ENCODE measurements around the gene AHDC1.

Gene AHDC1

DNA sequence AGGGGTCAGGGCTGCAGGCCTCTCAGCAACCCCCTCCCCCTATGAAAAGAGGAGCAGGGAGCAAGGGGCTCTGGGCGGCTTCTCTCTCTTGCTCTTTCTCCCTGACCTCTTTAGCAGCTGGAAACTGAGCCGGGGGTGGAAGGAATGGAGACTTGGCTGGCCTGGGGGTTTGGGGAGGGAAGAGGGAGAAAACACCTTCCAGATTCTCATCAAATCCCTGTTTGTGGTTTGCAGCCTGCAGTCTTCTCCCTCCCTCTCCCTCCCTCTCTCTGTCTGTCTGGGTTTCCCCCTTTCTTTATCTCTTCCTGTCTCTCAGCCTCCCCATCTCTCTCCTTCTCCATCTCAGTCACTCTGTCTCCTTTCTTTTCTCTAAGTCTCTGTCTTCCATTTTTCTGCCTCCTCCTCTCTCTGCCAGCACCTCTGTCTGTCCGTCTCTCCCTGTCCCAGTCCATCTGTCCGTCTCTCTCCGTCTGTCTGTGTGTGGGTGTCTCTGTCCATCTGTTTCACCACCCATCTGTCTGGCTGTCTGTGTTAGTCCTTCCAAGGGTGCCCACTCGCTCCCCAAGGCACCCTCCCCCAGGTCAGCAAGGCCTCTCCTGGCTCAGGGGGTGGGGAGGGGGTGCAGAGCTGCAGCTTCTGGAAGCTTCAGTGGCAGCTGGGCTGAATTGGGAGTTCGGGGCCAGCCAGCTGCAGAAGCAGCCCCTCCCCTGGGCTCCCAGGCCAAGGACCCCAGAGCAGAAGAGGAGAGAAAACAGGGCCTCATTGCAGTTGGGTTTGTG lies 6.2 kb downstream of the AHDC1 start:
- Histone ChIP-seq H3K27ac (no peak overlapping the region), H3K4me3 (ENCODE audit: low read depth in 1 of 2, low read length in 1 of 2) (no peak overlapping the region), H3K36me3 (no peaks in the 10 kb centered on the region), H3K27me3 (peaks cover 40% of the 10 kb centered on the region), H3K4me1 (ENCODE audit: control insufficient read depth in 1 of 2, insufficient read depth in 1 of 2, low read depth in 1 of 2, low read length in 1 of 2) (peaks cover 6 to 9% of the 10 kb centered on the region in 2 experiments), H3K9me3 (no peaks in the 10 kb centered on the region)
- TF ChIP-seq, protein P1, sequence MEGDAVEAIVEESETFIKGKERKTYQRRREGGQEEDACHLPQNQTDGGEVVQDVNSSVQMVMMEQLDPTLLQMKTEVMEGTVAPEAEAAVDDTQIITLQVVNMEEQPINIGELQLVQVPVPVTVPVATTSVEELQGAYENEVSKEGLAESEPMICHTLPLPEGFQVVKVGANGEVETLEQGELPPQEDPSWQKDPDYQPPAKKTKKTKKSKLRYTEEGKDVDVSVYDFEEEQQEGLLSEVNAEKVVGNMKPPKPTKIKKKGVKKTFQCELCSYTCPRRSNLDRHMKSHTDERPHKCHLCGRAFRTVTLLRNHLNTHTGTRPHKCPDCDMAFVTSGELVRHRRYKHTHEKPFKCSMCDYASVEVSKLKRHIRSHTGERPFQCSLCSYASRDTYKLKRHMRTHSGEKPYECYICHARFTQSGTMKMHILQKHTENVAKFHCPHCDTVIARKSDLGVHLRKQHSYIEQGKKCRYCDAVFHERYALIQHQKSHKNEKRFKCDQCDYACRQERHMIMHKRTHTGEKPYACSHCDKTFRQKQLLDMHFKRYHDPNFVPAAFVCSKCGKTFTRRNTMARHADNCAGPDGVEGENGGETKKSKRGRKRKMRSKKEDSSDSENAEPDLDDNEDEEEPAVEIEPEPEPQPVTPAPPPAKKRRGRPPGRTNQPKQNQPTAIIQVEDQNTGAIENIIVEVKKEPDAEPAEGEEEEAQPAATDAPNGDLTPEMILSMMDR (IDR thresholded peaks at IDR 0.05): no peak

DNA sequence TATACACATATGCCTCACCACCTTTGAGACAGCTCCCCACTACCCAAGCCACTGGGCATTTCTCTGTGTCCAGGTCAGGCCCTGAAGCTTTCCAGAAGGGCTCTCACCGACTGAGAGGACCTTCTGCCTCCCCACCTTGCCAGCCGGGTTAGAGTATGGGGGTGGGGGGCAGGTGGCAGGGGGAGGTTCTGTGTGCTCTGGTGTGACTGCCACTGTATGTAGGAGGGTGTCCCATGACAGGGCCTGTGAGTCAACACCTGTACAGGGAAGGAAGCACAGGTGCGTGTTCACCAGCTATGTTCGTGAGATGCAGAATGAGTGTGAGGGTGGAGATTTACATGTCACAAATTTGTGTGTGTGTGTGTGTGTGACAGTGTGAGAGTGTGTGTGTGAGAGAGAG lies 7.0 kb downstream of the AHDC1 start:
- H3K4me3 ChIP-seq (ENCODE audit: low read depth in 1 of 2, low read length in 1 of 2): no peak overlapping the region
- H3K27ac ChIP-seq: no peak overlapping the region
- peaks cover 0 to 2% of the 10 kb centered on the region in 2 experiments for H3K4me1 ChIP-seq (ENCODE audit: control insufficient read depth in 1 of 2, insufficient read depth in 1 of 2, low read depth in 1 of 2, low read length in 1 of 2)
- H3K36me3 ChIP-seq: no peaks in the 10 kb centered on the region
- peaks cover 33% of the 10 kb centered on the region for H3K27me3 ChIP-seq
- H3K9me3 ChIP-seq: no peaks in the 10 kb centered on the region
- TF ChIP-seq, protein P1 (IDR thresholded peaks at IDR 0.05): no peak

DNA sequence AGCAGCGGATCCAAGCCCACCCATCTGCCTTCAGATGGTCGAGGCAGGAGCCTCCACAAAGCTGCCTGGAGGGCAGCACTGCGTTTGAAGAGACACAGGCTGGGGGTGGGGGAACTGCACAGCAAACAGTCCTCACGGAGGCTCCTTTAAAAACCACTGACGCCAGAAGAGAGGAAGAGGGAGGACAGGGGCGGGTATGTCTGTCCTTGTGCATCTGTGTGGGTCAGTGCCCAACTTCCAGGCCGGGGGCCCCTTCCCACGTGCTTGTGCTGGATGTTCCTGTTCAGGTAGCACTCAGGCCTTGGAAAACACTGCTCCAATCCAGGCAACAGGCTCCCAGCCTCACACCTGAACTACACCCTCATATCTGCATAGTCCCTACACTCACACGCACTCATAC lies 7.7 kb downstream of the AHDC1 start:
- Histone ChIP-seq H3K27ac (no peak overlapping the region), H3K9me3 (no peaks in the 10 kb centered on the region), H3K4me3 (ENCODE audit: low read depth in 1 of 2, low read length in 1 of 2) (no peak overlapping the region)

DNA sequence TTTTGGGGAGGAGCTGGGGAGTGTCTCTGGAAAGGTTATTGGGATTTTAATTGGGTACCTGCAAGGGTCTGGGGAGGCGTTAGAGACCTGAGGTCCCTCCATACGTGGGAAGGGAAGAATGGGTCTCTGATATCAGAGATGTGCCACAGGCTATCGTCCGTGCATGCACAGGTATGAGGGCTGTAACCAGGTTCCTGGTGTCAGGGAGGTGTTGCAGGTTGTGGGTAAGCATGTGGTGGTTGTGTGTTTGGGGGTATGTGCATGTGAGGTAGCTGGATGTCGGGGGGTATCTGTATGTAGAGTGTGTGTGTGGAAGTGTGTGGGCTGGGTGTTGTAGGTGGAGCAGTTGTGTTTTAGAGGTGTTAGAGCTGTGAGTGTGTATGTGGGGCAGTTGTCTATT lies 8.3 kb downstream of the AHDC1 start:
- H3K9me3 ChIP-seq: no peaks in the 10 kb centered on the region
- peaks cover 19% of the 10 kb centered on the region for H3K27me3 ChIP-seq
- no peak overlapping the region for H3K27ac ChIP-seq
- H3K4me3 ChIP-seq (ENCODE audit: low read depth in 1 of 2, low read length in 1 of 2): no peak overlapping the region
- TF ChIP-seq, protein P1 (IDR thresholded peaks at IDR 0.05): no peak
- no peaks in the 10 kb centered on the region for H3K4me1 ChIP-seq (ENCODE audit: control insufficient read depth in 1 of 2, insufficient read depth in 1 of 2, low read depth in 1 of 2, low read length in 1 of 2)
- no peaks in the 10 kb centered on the region for H3K36me3 ChIP-seq

More for the DNA sequence above, 7.7 kb downstream of the AHDC1 start:
- Histone ChIP-seq H3K4me1 (ENCODE audit: control insufficient read depth in 1 of 2, insufficient read depth in 1 of 2, low read depth in 1 of 2, low read length in 1 of 2) (no peaks in the 10 kb centered on the region), H3K27me3 (peaks cover 25% of the 10 kb centered on the region), H3K36me3 (no peaks in the 10 kb centered on the region)
- TF ChIP-seq, protein P1 (IDR thresholded peaks at IDR 0.05): no peak

DNA sequence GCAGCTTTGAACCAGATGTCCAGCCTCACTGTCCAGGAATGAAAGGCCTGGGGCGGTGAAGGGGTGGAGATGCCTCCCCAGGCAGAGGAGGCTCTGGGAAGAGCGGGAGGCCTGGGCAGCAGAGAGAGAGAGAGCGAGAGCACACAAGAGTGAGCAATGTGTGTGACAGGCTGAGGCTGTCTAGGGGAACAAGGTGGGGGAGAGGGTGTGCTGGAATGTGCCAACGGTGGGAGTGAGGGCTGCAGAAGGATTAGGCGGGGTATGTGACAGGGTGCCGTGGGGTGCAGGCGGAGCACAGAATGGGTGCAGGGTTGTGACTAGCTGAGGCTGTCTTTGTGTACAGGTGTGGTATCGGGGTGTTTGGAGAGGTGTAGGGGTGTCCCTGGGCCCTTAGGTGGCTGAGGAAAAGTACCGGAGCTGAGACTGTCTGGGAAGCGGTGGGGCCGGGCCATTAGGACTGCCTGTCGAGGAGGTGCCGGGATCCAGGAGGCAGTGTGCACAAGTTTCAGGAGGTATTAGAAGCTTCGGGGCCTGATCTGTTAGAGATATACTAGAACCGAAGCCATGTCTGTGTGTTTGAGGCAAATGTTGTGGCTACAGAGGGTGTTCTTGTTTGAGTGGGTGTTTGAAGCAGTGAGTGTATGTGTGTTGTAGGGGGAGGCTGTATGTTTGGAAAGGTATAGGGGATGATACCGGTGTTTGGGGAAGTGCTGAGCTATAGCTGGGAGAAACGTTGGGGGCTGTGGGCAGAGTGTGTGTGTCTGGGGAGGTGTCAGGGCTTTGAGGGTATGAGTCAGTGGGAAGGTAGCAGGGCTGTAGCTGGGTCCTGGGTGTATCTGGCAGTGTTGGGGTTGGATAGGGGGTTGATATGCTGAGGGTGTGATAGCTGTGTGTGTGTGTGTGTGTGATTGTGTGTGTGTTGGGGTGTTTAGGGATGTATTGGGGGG lies 9.1 kb downstream of the AHDC1 start:
- Histone ChIP-seq H3K4me1 (ENCODE audit: control insufficient read depth in 1 of 2, insufficient read depth in 1 of 2, low read depth in 1 of 2, low read length in 1 of 2) (no peaks in the 10 kb centered on the region), H3K27me3 (peaks cover 11% of the 10 kb centered on the region), H3K4me3 (ENCODE audit: low read depth in 1 of 2, low read length in 1 of 2) (no peak overlapping the region), H3K9me3 (no peaks in the 10 kb centered on the region), H3K36me3 (no peaks in the 10 kb centered on the region), H3K27ac (no peak overlapping the region)
- TF ChIP-seq, protein P1 (IDR thresholded peaks at IDR 0.05): no peak
